Kidney epithelial cell (primary cell): ENCODE data around the gene SKA3. TPM values are rescaled to one million over a fixed set of nuclear protein-coding genes. Genes with fewer than 3 reads are reported as not detected.
"Not testable (repeated sequence)": the region's sequence is repeated elsewhere in the genome, so short reads cannot be mapped to it uniquely, and the experiment has no call there.

Experiments used
- DNase-seq: peaks from one replicate; pipeline ENCODE4 v3.0.0-alpha.2; 2010; ENCODE audit warnings: low read depth
- H3K27me3 ChIP-seq: 2 replicates; pipeline ENCODE4 v1.6.0; 2011; ENCODE audit warnings: low read length; ENCODE audit not compliant: control insufficient read depth, insufficient read depth
- H3K36me3 ChIP-seq: 2 replicates; pipeline ENCODE4 v1.5.1; 2011; ENCODE audit warnings: low read length; ENCODE audit not compliant: control insufficient read depth, insufficient read depth
- H3K4me3 ChIP-seq: 2 replicates; pipeline ENCODE4 v1.5.1; 2011; ENCODE audit warnings: low read depth, mild to moderate bottlenecking, control low read depth, low read length
- CTCF ChIP-seq: IDR thresholded peaks from 2 replicates; pipeline ENCODE4 v1.5.1; 2011; ENCODE audit warnings: mild to moderate bottlenecking, moderate library complexity, low read length, control low read depth, inconsistent platforms; ENCODE audit not compliant: insufficient read depth, poor library complexity, severe bottlenecking
- total RNA-seq: library from RNA; depleted of rRNA; stranded (reverse); fragments of >200 nt; gene quantifications from 2 replicates; pipeline ENCODE4 v1.2.3, GENCODE V29; 2015

The SKA3 gene
- total RNA-seq, 1 donor from 2014 or later, result 5.8 TPM

- H3K4me3 ChIP-seq, result no peak overlapping the region
- TF ChIP-seq CTCF, result no peak
- DNase-seq, result no peak
- H3K27me3 ChIP-seq, result no peaks in the 10 kb centered on the region
- peaks cover 1% of the 10 kb centered on the region for H3K36me3 ChIP-seq
These were observed 33.6 kb downstream of the SKA3 start for GRCh38 chr13:21142766-21143165.

- DNase-seq, result no peak
- peak overlapping the region; percentile 71 for H3K4me3 ChIP-seq
- H3K27me3 ChIP-seq, result no peaks in the 10 kb centered on the region
- H3K36me3 ChIP-seq, result no peaks in the 10 kb centered on the region
- no peak for TF ChIP-seq CTCF
These were observed 37.0 kb downstream of the SKA3 start for GRCh38 chr13:21139374-21139773.

DNA sequence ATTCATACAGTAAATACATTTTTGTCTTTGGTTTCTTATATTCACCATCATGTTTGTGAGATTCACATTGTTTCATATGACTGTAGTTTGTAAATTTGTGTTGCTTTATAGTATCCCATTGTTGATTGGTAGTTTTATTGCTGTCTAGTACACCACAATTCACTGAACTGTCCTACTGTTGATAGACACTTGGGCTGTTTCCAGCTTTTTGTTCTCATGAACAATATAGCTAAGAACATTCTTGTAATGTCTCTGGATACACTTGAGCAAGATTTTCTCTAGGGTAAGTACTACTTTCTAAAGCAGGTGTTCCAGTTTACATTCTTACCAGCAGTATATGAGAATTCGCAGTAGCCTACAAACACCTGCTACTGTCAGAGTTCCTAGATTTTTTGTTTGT is 37.8 kb downstream of the SKA3 start:
- Histone ChIP-seq H3K36me3 (no peaks in the 10 kb centered on the region), H3K27me3 (no peaks in the 10 kb centered on the region), H3K4me3 (no peak overlapping the region)
- no peak for TF ChIP-seq CTCF
- no peak for DNase-seq

DNA sequence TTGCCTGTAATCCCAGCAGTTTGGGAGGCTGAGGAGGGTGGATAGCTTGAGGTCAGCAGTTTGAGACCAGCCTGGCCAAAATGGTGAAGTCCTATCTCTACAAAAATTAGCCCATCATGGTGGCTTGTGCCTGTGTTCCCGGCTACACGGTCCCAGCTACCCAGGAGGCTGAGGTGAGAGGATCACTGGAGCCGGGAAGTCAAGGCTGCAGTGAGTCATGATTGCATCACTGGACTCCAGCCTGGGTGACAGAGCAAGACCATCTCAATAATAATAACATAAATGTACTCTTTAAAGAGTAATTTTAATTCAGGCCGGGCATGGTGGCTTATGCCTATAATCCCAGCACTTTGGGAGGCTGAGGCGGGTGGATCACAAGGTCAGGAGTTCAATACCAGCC is 38.7 kb downstream of the SKA3 start:
- TF ChIP-seq CTCF, result no peak
- H3K36me3 ChIP-seq, result no peaks in the 10 kb centered on the region
- H3K4me3 ChIP-seq, result no peak overlapping the region
- no peak for DNase-seq
- H3K27me3 ChIP-seq, result no peaks in the 10 kb centered on the region

DNA sequence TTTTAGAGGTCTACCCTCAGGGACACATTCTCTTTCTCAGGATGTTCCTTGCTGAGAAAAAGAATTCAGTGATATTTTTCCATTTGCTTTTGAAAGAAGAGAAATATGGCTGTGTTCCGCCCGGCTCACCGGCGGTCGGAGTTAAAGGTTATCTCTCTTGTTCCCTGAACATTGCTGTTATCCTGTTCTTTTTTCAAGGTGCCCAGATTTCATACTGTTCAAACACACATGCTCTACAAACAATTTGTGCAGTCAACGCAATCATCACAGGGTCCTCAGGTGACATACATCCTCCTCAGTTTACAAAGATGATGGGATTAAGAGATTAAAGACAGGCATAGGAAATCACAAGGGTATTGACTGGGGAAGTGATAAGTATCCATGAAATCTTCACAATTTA is 40.5 kb downstream of the SKA3 start:
- DNase-seq, H3K4me3 ChIP-seq, H3K27me3 ChIP-seq, H3K36me3 ChIP-seq: not testable (repeated sequence)

GRCh38 chr13:21134475-21134874 is 41.9 kb downstream of the SKA3 start:
- no peak for DNase-seq
- Histone ChIP-seq H3K4me3 (no peak overlapping the region), H3K27me3 (no peaks in the 10 kb centered on the region), H3K36me3 (no peaks in the 10 kb centered on the region)
- TF ChIP-seq CTCF, result no peak
